Mesendoderm (in vitro differentiated cells): ENCODE results near the gene RHOT2.

ENCODE experiments used
- DNase-seq: peaks from one replicate; pipeline ENCODE4 v3.0.0; 2013
- H2AK5ac ChIP-seq: 2 replicates; pipeline ENCODE4 v1.6.1; 2013; ENCODE audit warnings: low read length, inconsistent platforms
- H2BK120ac ChIP-seq: 2 replicates; pipeline ENCODE4 v1.6.1; 2013; ENCODE audit warnings: low read depth, mild to moderate bottlenecking, low read length, moderate library complexity, mixed read lengths
- H2BK15ac ChIP-seq: replicated peaks from 2 replicates; pipeline ENCODE4 v1.6.1; 2013; ENCODE audit warnings: low read depth, mild to moderate bottlenecking, moderate library complexity
- H2BK5ac ChIP-seq: 2 replicates; pipeline ENCODE4 v1.6.1; 2013; ENCODE audit warnings: low read length, inconsistent platforms
- H3K18ac ChIP-seq: 2 replicates; pipeline ENCODE4 v1.6.1; 2013; ENCODE audit warnings: mild to moderate bottlenecking, low read length, mixed read lengths
- H3K23ac ChIP-seq: one replicate; pipeline ENCODE4 v1.6.1; 2013; ENCODE audit warnings: low read length
- H3K27ac ChIP-seq: 2 replicates; pipeline ENCODE4 v1.5.1; 2013; ENCODE audit warnings: low read depth, mild to moderate bottlenecking, inconsistent platforms, low read length, moderate library complexity
- H3K27me3 ChIP-seq: 2 replicates; pipeline ENCODE4 v1.6.1; 2013; ENCODE audit warnings: low read length, control low read depth, mild to moderate bottlenecking, inconsistent platforms; ENCODE audit not compliant: insufficient read depth, poor library complexity
- H3K36me3 ChIP-seq: 2 replicates; pipeline ENCODE4 v1.6.1; 2013; ENCODE audit warnings: low read length, inconsistent platforms; ENCODE audit not compliant: control insufficient read depth, insufficient read depth
- H3K4ac ChIP-seq: one replicate; pipeline ENCODE4 v1.6.1; 2013; ENCODE audit warnings: low read depth, mild to moderate bottlenecking, low read length, moderate library complexity
- H3K4me1 ChIP-seq: 2 replicates; pipeline ENCODE4 v1.6.1; 2013; ENCODE audit warnings: low read depth, low read length, inconsistent platforms; ENCODE audit not compliant: control insufficient read depth
- H3K4me2 ChIP-seq: 2 replicates; pipeline ENCODE4 v1.6.1; 2013; ENCODE audit warnings: low read length
- H3K4me3 ChIP-seq: 2 replicates; pipeline ENCODE4 v1.5.1; 2013; ENCODE audit warnings: mild to moderate bottlenecking, low read length
- H3K56ac ChIP-seq: one replicate; pipeline ENCODE4 v1.6.1; 2013; ENCODE audit warnings: low read length
- H3K79me1 ChIP-seq: 2 replicates; pipeline ENCODE4 v1.6.1; 2013; ENCODE audit warnings: low read length, inconsistent platforms
- H3K79me2 ChIP-seq: 2 replicates; pipeline ENCODE4 v1.6.1; 2013; ENCODE audit warnings: mild to moderate bottlenecking, low read length; ENCODE audit not compliant: control insufficient read depth, insufficient read depth
- H3K9ac ChIP-seq: 2 replicates; pipeline ENCODE4 v1.6.1; 2013; ENCODE audit warnings: low read length, inconsistent platforms
- H4K5ac ChIP-seq: one replicate; pipeline ENCODE4 v1.6.1; 2013; ENCODE audit warnings: low read length
- H4K8ac ChIP-seq: one replicate; pipeline ENCODE4 v1.6.1; 2013; ENCODE audit warnings: low read depth, mild to moderate bottlenecking, control low read depth, low read length, moderate library complexity
- WGBS: extraction: QIAGEN DNeasy Blood & Tissue Kit; methylation state at CpG from one replicate; pipeline ENCODE4 v1.1.7; 2013; ENCODE audit warnings: low lambda C conversion rate, missing lambda C conversion rate; ENCODE audit not compliant: insufficient coverage; ENCODE audit errors: extremely low coverage; 5-methylcytosine and 5-hydroxymethylcytosine counted together

RHOT2 gene

DNA sequence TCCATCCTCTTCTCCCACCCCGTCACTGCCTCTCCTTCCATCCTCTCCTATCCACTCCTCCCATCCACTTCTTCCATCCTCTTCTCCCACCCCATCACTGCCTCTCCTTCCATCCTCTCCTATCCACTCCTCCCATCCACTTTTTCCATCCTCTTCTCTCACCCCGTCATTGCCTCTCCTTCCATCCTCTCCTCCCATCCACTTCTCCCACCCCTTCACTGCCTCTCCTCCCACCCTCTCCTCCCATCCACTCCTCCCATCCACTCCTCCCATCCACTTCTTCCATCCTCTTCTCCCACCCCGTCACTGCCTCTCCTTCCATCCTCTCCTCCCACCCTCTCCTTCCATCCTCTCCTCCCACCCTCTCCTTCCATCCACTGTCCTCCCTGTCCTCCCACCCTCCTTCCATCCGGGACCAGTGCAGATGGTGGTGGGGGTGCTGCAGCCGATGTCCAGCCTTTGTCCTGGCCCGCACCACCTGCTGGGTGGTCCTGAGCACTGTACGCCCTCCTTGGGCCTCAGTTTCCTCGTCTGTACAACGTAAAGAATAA is 36.0 kb upstream of the RHOT2 start:
- no peak overlapping the region for H2BK15ac ChIP-seq
- H3K27me3 ChIP-seq = no peaks in the 10 kb centered on the region
- peaks cover 2% of the 10 kb centered on the region for H3K79me1 ChIP-seq
- no peaks in the 10 kb centered on the region for H3K36me3 ChIP-seq
- no peak overlapping the region for H3K4me2 ChIP-seq
- no peak overlapping the region for H2BK5ac ChIP-seq
- H3K4ac ChIP-seq = no peak overlapping the region
- no peak overlapping the region for H2BK120ac ChIP-seq
- H3K56ac ChIP-seq = no peak overlapping the region
- DNase-seq = no peak
- no peak overlapping the region for H4K8ac ChIP-seq
- no peak overlapping the region for H4K5ac ChIP-seq
- H3K79me2 ChIP-seq = no peaks in the 10 kb centered on the region
- H2AK5ac ChIP-seq = no peak overlapping the region
- no peak overlapping the region for H3K9ac ChIP-seq
- no peak overlapping the region for H3K23ac ChIP-seq
- H3K4me3 ChIP-seq = no peak overlapping the region
- H3K4me1 ChIP-seq = peaks cover 6% of the 10 kb centered on the region
- no peak overlapping the region for H3K18ac ChIP-seq
- no CpG with 5 or more reads among the region's 9 CpGs for WGBS
- H3K27ac ChIP-seq = no peak overlapping the region

DNA sequence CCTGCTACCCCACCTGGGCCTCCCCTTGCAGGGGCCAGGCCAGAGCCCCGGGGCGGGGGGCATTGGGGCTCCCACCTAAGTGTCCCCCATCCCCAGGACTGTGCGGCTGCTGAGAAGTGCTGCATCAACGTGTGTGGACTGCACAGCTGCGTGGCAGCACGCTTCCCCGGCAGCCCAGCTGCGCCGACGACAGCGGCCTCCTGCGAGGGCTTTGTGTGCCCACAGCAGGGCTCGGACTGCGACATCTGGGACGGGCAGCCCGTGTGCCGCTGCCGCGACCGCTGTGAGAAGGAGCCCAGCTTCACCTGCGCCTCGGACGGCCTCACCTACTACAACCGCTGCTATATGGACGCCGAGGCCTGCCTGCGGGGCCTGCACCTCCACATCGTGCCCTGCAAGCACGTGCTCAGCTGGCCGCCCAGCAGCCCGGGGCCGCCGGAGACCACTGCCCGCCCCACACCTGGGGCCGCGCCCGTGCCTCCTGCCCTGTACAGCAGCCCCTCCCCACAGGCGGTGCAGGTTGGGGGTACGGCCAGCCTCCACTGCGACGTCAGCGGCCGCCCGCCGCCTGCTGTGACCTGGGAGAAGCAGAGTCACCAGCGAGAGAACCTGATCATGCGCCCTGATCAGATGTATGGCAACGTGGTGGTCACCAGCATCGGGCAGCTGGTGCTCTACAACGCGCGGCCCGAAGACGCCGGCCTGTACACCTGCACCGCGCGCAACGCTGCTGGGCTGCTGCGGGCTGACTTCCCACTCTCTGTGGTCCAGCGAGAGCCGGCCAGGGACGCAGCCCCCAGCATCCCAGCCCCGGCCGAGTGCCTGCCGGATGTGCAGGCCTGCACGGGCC is 35.2 kb upstream of the RHOT2 start:
- H3K4me1 ChIP-seq = peaks cover 8% of the 10 kb centered on the region
- WGBS = no CpG with 5 or more reads among the region's 67 CpGs
- H3K4me2 ChIP-seq = no peak overlapping the region

DNA sequence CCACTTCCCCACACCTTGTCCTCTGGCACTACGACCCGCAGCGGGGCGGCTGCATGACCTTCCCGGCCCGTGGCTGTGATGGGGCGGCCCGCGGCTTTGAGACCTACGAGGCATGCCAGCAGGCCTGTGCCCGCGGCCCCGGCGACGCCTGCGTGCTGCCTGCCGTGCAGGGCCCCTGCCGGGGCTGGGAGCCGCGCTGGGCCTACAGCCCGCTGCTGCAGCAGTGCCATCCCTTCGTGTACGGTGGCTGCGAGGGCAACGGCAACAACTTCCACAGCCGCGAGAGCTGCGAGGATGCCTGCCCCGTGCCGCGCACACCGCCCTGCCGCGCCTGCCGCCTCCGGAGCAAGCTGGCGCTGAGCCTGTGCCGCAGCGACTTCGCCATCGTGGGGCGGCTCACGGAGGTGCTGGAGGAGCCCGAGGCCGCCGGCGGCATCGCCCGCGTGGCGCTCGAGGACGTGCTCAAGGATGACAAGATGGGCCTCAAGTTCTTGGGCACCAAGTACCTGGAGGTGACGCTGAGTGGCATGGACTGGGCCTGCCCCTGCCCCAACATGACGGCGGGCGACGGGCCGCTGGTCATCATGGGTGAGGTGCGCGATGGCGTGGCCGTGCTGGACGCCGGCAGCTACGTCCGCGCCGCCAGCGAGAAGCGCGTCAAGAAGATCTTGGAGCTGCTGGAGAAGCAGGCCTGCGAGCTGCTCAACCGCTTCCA is 34.4 kb upstream of the RHOT2 start:
- H2AK5ac ChIP-seq = no peak overlapping the region
- H3K18ac ChIP-seq = no peak overlapping the region
- no peak overlapping the region for H2BK120ac ChIP-seq
- no CpG with 5 or more reads among the region's 74 CpGs for WGBS
- no peak for DNase-seq
- no peak overlapping the region for H3K4me3 ChIP-seq
- no peaks in the 10 kb centered on the region for H3K36me3 ChIP-seq
- H4K5ac ChIP-seq = no peak overlapping the region
- no peaks in the 10 kb centered on the region for H3K79me2 ChIP-seq
- H3K4ac ChIP-seq = no peak overlapping the region
- peaks cover 2% of the 10 kb centered on the region for H3K79me1 ChIP-seq
- H3K56ac ChIP-seq = no peak overlapping the region
- H3K27me3 ChIP-seq = no peaks in the 10 kb centered on the region
- peaks cover 9% of the 10 kb centered on the region for H3K4me1 ChIP-seq
- no peak overlapping the region for H3K23ac ChIP-seq
- H3K27ac ChIP-seq = no peak overlapping the region
- no peak overlapping the region for H2BK15ac ChIP-seq
- no peak overlapping the region for H4K8ac ChIP-seq
- H2BK5ac ChIP-seq = no peak overlapping the region
- H3K9ac ChIP-seq = no peak overlapping the region
- no peak overlapping the region for H3K4me2 ChIP-seq

More for the DNA sequence above, 35.2 kb upstream of the RHOT2 start:
- H2BK5ac ChIP-seq = no peak overlapping the region
- H3K4me3 ChIP-seq = no peak overlapping the region
- H2AK5ac ChIP-seq = no peak overlapping the region
- H3K4ac ChIP-seq = no peak overlapping the region
- no peak overlapping the region for H3K56ac ChIP-seq
- H4K8ac ChIP-seq = no peak overlapping the region
- H3K18ac ChIP-seq = no peak overlapping the region
- no peak overlapping the region for H2BK15ac ChIP-seq
- no peak overlapping the region for H4K5ac ChIP-seq
- no peaks in the 10 kb centered on the region for H3K36me3 ChIP-seq
- H3K79me1 ChIP-seq = peaks cover 2% of the 10 kb centered on the region
- no peak overlapping the region for H3K23ac ChIP-seq
- DNase-seq = no peak
- H2BK120ac ChIP-seq = no peak overlapping the region
- H3K9ac ChIP-seq = no peak overlapping the region
- H3K27ac ChIP-seq = no peak overlapping the region
- no peaks in the 10 kb centered on the region for H3K79me2 ChIP-seq
- no peaks in the 10 kb centered on the region for H3K27me3 ChIP-seq

DNA sequence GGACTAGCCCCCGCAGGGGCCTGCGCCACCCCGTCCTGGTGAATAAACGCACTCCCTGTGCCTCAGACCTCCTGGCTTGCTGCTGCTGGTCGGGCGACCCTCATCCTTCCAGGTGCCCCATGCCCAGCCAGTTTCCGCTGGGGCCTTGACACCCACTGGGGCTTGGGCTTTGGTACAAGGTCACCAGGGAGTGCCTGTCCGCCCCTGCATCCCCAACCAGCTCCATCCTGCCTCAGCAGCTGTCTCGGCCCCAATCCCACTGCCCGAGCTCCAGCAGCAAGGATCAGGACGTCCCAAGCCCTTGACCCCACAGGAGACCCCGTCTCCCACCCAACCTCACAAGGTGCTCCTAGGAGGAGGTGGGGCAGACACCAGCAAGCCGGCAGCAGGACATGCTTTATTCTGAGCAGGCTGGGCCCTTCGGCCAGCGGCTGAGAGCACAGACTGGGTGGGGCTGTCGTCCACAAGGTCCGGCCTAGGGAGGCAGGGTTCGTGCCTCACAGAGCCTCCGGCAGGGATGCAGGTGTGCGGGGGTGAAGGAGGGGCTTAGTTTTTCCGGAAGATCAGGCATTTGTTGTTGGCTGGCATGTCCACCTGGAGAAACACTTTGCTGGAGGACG is 33.8 kb upstream of the RHOT2 start:
- no peak overlapping the region for H3K4me3 ChIP-seq
- H4K5ac ChIP-seq = no peak overlapping the region
- no peak overlapping the region for H3K56ac ChIP-seq
- no peak overlapping the region for H3K4ac ChIP-seq
- no peak overlapping the region for H3K18ac ChIP-seq
- H3K36me3 ChIP-seq = no peaks in the 10 kb centered on the region
- H3K4me2 ChIP-seq = no peak overlapping the region
- H3K79me2 ChIP-seq = no peaks in the 10 kb centered on the region
- DNase-seq = no peak
- no peak overlapping the region for H2AK5ac ChIP-seq
- no CpG with 5 or more reads among the region's 22 CpGs for WGBS
- no peak overlapping the region for H2BK5ac ChIP-seq
- no peak overlapping the region for H3K23ac ChIP-seq
- H4K8ac ChIP-seq = no peak overlapping the region
- no peak overlapping the region for H3K27ac ChIP-seq
- no peaks in the 10 kb centered on the region for H3K27me3 ChIP-seq
- no peak overlapping the region for H2BK15ac ChIP-seq
- no peak overlapping the region for H3K9ac ChIP-seq
- H3K79me1 ChIP-seq = peaks cover 2% of the 10 kb centered on the region
- H2BK120ac ChIP-seq = no peak overlapping the region
- H3K4me1 ChIP-seq = peaks cover 9% of the 10 kb centered on the region

DNA sequence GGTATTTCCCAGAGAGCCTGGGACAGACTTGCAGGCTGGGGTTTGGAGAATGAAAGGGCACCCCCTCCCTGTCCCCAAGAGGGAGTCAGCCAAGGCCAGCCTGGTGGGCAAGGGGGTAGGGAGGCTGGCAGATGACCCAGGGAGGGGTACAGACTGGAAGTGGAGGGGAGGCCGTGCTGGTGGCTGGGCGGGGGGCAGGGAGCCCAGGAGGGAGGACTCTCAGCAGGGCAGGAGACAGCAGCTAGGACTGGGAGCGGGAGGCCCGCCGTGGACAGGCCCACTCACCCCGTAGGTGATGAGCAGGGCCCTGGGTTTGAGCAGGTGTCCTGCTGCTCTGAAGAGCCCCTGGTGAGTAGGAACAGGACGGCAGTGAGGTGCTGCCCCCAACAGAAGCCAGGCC is 32.9 kb upstream of the RHOT2 start:
- H3K4me1 ChIP-seq = peaks cover 8% of the 10 kb centered on the region
- no peak overlapping the region for H3K18ac ChIP-seq
- no peak overlapping the region for H2BK120ac ChIP-seq
- no CpG with 5 or more reads among the region's 7 CpGs for WGBS
- H3K23ac ChIP-seq = no peak overlapping the region
- H3K4me2 ChIP-seq = no peak overlapping the region
- H3K36me3 ChIP-seq = no peaks in the 10 kb centered on the region
- H4K5ac ChIP-seq = no peak overlapping the region
- H3K9ac ChIP-seq = no peak overlapping the region
- H3K79me1 ChIP-seq = peaks cover 2% of the 10 kb centered on the region
- no peak for DNase-seq
- H3K4me3 ChIP-seq = no peak overlapping the region
- H4K8ac ChIP-seq = no peak overlapping the region
- H2AK5ac ChIP-seq = no peak overlapping the region
- no peaks in the 10 kb centered on the region for H3K27me3 ChIP-seq
- no peak overlapping the region for H3K4ac ChIP-seq
- no peaks in the 10 kb centered on the region for H3K79me2 ChIP-seq
- H3K56ac ChIP-seq = peak overlapping the region; percentile 99
- no peak overlapping the region for H2BK15ac ChIP-seq
- H3K27ac ChIP-seq = no peak overlapping the region
- H2BK5ac ChIP-seq = no peak overlapping the region
